Measurements from ENCODE around the gene GUK1.

DNA sequence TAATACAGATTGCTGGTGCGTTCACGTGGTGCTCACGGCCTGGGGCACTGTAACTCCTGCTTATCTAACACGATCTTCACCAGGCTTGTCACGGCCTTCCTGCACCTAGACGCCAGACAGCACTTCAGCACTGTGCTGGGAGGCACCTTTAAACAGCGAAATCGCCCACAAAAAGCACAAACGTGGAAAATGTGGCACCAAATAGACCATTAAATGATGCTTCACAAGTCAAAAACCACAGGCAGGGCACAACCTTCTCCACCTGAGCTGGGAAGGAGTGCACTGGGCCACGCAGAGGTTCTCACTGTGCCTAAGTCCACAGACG is 45.5 kb downstream of the GUK1 start:
- no peak for TF ChIP-seq SMC3 (IDR thresholded peaks at IDR 0.05; ENCODE audit: low read depth, low read length)
- TF ChIP-seq, protein P1, sequence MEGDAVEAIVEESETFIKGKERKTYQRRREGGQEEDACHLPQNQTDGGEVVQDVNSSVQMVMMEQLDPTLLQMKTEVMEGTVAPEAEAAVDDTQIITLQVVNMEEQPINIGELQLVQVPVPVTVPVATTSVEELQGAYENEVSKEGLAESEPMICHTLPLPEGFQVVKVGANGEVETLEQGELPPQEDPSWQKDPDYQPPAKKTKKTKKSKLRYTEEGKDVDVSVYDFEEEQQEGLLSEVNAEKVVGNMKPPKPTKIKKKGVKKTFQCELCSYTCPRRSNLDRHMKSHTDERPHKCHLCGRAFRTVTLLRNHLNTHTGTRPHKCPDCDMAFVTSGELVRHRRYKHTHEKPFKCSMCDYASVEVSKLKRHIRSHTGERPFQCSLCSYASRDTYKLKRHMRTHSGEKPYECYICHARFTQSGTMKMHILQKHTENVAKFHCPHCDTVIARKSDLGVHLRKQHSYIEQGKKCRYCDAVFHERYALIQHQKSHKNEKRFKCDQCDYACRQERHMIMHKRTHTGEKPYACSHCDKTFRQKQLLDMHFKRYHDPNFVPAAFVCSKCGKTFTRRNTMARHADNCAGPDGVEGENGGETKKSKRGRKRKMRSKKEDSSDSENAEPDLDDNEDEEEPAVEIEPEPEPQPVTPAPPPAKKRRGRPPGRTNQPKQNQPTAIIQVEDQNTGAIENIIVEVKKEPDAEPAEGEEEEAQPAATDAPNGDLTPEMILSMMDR (conservative IDR thresholded peaks at IDR 0.05; ENCODE audit: low read depth, low read length) = no peak
- no peak for TF ChIP-seq RCOR1 (IDR thresholded peaks at IDR 0.05; ENCODE audit: insufficient replicate concordance, low read length)
- TF ChIP-seq POLR2A (IDR thresholded peaks at IDR 0.05; ENCODE audit: low read depth, low read length) = no peak
- TF ChIP-seq BHLHE40 (IDR thresholded peaks at IDR 0.05; ENCODE audit: low read depth, low read length) = no peak
- no peak for TF ChIP-seq RAD21 (IDR thresholded peaks at IDR 0.05; ENCODE audit: low read length)
- no peak for TF ChIP-seq MXI1 (IDR thresholded peaks at IDR 0.05; ENCODE audit: borderline replicate concordance, low read depth, low read length)
- no peak for TF ChIP-seq CEBPB (IDR thresholded peaks at IDR 0.05; ENCODE audit: low read depth, low read length)
- TF ChIP-seq MAFK (IDR thresholded peaks at IDR 0.05; ENCODE audit: low read depth, low read length) = no peak
